ENCODE results near the gene DOP1B. TPM values are rescaled to one million over a fixed set of nuclear protein-coding genes. Genes with fewer than 3 reads are reported as not detected.

DOP1B gene
- total RNA-seq, 1 donor from 2014 or later = 26.1 TPM

- H3K9me3 Mint-ChIP-seq (ENCODE audit: unreplicated experiment) = no peaks in the 10 kb centered on the region
- H3K4me1 Mint-ChIP-seq (ENCODE audit: low read depth, unreplicated experiment) = no peaks in the 10 kb centered on the region
- no peak for TF ChIP-seq EZH2 (IDR thresholded peaks at IDR 0.05; ENCODE audit: insufficient read depth, low read length)
- TF ChIP-seq, protein P1, sequence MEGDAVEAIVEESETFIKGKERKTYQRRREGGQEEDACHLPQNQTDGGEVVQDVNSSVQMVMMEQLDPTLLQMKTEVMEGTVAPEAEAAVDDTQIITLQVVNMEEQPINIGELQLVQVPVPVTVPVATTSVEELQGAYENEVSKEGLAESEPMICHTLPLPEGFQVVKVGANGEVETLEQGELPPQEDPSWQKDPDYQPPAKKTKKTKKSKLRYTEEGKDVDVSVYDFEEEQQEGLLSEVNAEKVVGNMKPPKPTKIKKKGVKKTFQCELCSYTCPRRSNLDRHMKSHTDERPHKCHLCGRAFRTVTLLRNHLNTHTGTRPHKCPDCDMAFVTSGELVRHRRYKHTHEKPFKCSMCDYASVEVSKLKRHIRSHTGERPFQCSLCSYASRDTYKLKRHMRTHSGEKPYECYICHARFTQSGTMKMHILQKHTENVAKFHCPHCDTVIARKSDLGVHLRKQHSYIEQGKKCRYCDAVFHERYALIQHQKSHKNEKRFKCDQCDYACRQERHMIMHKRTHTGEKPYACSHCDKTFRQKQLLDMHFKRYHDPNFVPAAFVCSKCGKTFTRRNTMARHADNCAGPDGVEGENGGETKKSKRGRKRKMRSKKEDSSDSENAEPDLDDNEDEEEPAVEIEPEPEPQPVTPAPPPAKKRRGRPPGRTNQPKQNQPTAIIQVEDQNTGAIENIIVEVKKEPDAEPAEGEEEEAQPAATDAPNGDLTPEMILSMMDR (IDR thresholded peaks at IDR 0.05; ENCODE audit: insufficient read depth, low read depth, low read length) = no peak
Measured at GRCh38 chr21:36124395-36124794, 32.2 kb upstream of the DOP1B start.

GRCh38 chr21:36125512-36126207 lies 31.0 kb upstream of the DOP1B start:
- no peak overlapping the region for H3K27ac ChIP-seq (ENCODE audit: low read depth, low read length)
- no peaks in the 10 kb centered on the region for H3K79me2 ChIP-seq (ENCODE audit: insufficient read depth, low read length)
- no peaks in the 10 kb centered on the region for H3K27me3 ChIP-seq (ENCODE audit: insufficient read depth, low read length)
- no peaks in the 10 kb centered on the region for H3K9me3 ChIP-seq (ENCODE audit: insufficient read depth, low read depth, low read length)
- no peaks in the 10 kb centered on the region for H4K20me1 ChIP-seq (ENCODE audit: insufficient read depth, low read length)
- peak; percentile 41 for FAIRE-seq
- H2AFZ ChIP-seq (ENCODE audit: low read depth, low read length) = no peak overlapping the region
- DNase-seq (ENCODE audit: low read depth) = peak; percentile 52
- H3K27me3 Mint-ChIP-seq (ENCODE audit: low read depth, unreplicated experiment) = peaks cover 14% of the 10 kb centered on the region
- no peaks in the 10 kb centered on the region for H3K4me1 ChIP-seq (ENCODE audit: insufficient read depth, low read length)
- no peaks in the 10 kb centered on the region for H3K4me1 Mint-ChIP-seq (ENCODE audit: low read depth, unreplicated experiment)
- no peak overlapping the region for H3K9ac ChIP-seq (ENCODE audit: low read length)
- no peak overlapping the region for H3K4me2 ChIP-seq (ENCODE audit: low read length)
- no peak overlapping the region for H3K27ac Mint-ChIP-seq (ENCODE audit: unreplicated experiment)
- H3K9me3 Mint-ChIP-seq (ENCODE audit: unreplicated experiment) = no peaks in the 10 kb centered on the region
- no peaks in the 10 kb centered on the region for H3K36me3 Mint-ChIP-seq (ENCODE audit: low read depth, unreplicated experiment)
- TF ChIP-seq EZH2 (IDR thresholded peaks at IDR 0.05; ENCODE audit: insufficient read depth, low read length) = no peak
- TF ChIP-seq, protein P1 (IDR thresholded peaks at IDR 0.05; ENCODE audit: insufficient read depth, low read depth, low read length) = peak; percentile 99
- H3K4me3 Mint-ChIP-seq (ENCODE audit: unreplicated experiment) = no peak overlapping the region
- no peak overlapping the region for H3K4me3 ChIP-seq (ENCODE audit: insufficient read depth, low read depth, low read length)
- H3K36me3 ChIP-seq (ENCODE audit: insufficient read depth, low read length) = no peaks in the 10 kb centered on the region

More at GRCh38 chr21:36124395-36124794, 32.2 kb upstream of the DOP1B start:
- H3K4me3 ChIP-seq (ENCODE audit: insufficient read depth, low read depth, low read length) = no peak overlapping the region
- no peaks in the 10 kb centered on the region for H3K36me3 Mint-ChIP-seq (ENCODE audit: low read depth, unreplicated experiment)
- peaks cover 14% of the 10 kb centered on the region for H3K27me3 Mint-ChIP-seq (ENCODE audit: low read depth, unreplicated experiment)
- H3K79me2 ChIP-seq (ENCODE audit: insufficient read depth, low read length) = no peaks in the 10 kb centered on the region
- H3K4me1 ChIP-seq (ENCODE audit: insufficient read depth, low read length) = no peaks in the 10 kb centered on the region
- no peak overlapping the region for H3K4me3 Mint-ChIP-seq (ENCODE audit: unreplicated experiment)
- no peaks in the 10 kb centered on the region for H3K27me3 ChIP-seq (ENCODE audit: insufficient read depth, low read length)
- FAIRE-seq (no peak), DNase-seq (ENCODE audit: low read depth) (no peak)
- H4K20me1 ChIP-seq (ENCODE audit: insufficient read depth, low read length) = no peaks in the 10 kb centered on the region
- H3K9ac ChIP-seq (ENCODE audit: low read length) = no peak overlapping the region
- no peak overlapping the region for H3K27ac ChIP-seq (ENCODE audit: low read depth, low read length)
- H3K9me3 ChIP-seq (ENCODE audit: insufficient read depth, low read depth, low read length) = no peaks in the 10 kb centered on the region
- H3K27ac Mint-ChIP-seq (ENCODE audit: unreplicated experiment) = no peak overlapping the region
- no peaks in the 10 kb centered on the region for H3K36me3 ChIP-seq (ENCODE audit: insufficient read depth, low read length)
- H2AFZ ChIP-seq (ENCODE audit: low read depth, low read length) = no peak overlapping the region
- no peak overlapping the region for H3K4me2 ChIP-seq (ENCODE audit: low read length)

GRCh38 chr21:36126208-36126565 lies 30.4 kb upstream of the DOP1B start:
- FAIRE-seq (no peak), DNase-seq (ENCODE audit: low read depth) (no peak)
- Mint-ChIP-seq H3K36me3 (ENCODE audit: low read depth, unreplicated experiment) (no peaks in the 10 kb centered on the region), H3K27me3 (ENCODE audit: low read depth, unreplicated experiment) (peaks cover 14% of the 10 kb centered on the region), H3K4me1 (ENCODE audit: low read depth, unreplicated experiment) (no peaks in the 10 kb centered on the region), H3K9me3 (ENCODE audit: unreplicated experiment) (no peaks in the 10 kb centered on the region), H3K4me3 (ENCODE audit: unreplicated experiment) (no peak overlapping the region), H3K27ac (ENCODE audit: unreplicated experiment) (no peak overlapping the region)
- Histone ChIP-seq H4K20me1 (ENCODE audit: insufficient read depth, low read length) (no peaks in the 10 kb centered on the region), H3K9ac (ENCODE audit: low read length) (no peak overlapping the region), H3K4me3 (ENCODE audit: insufficient read depth, low read depth, low read length) (no peak overlapping the region), H3K4me1 (ENCODE audit: insufficient read depth, low read length) (no peaks in the 10 kb centered on the region), H3K9me3 (ENCODE audit: insufficient read depth, low read depth, low read length) (no peaks in the 10 kb centered on the region), H3K27me3 (ENCODE audit: insufficient read depth, low read length) (no peaks in the 10 kb centered on the region), H3K79me2 (ENCODE audit: insufficient read depth, low read length) (no peaks in the 10 kb centered on the region), H3K27ac (ENCODE audit: low read depth, low read length) (no peak overlapping the region), H3K36me3 (ENCODE audit: insufficient read depth, low read length) (no peaks in the 10 kb centered on the region), H3K4me2 (ENCODE audit: low read length) (no peak overlapping the region), H2AFZ (ENCODE audit: low read depth, low read length) (no peak overlapping the region)
- TF ChIP-seq EZH2 (IDR thresholded peaks at IDR 0.05; ENCODE audit: insufficient read depth, low read length) = no peak
- TF ChIP-seq, protein P1 (IDR thresholded peaks at IDR 0.05; ENCODE audit: insufficient read depth, low read depth, low read length) = no peak

Measured in astrocyte (in vitro differentiated cells and primary cell).